Fibroblast of skin of right quadriceps (primary cell): ENCODE measurements around the gene GAS6.

Experiments used
- DNase-seq: peaks from one replicate; pipeline ENCODE4 v3.0.0-alpha.2; 2013

Gene GAS6

GRCh38 chr13:113863524-113864272 is at the start of gene GAS6:
Gene GAS6, minus strand, starts transcription at chr13:113864076. Its CDS starts 156 bp downstream, at chr13:113863920.
- peak; percentile 38 for DNase-seq

GRCh38 chr13:113913408-113913807 is 49.5 kb upstream of the GAS6 start:
- DNase-seq, result peak; percentile 22

- DNase-seq, result peak; percentile 12
These were observed 48.7 kb upstream of the GAS6 start for GRCh38 chr13:113912596-113912995.

- peak; percentile 75 for DNase-seq
These were observed 44.0 kb upstream of the GAS6 start for GRCh38 chr13:113907635-113908617.

- DNase-seq, result no peak
These were observed 42.7 kb upstream of the GAS6 start for GRCh38 chr13:113906571-113906970.

- DNase-seq, result no peak
These were observed 42.1 kb upstream of the GAS6 start for GRCh38 chr13:113905942-113906341.

- no peak for DNase-seq
These were observed 41.1 kb upstream of the GAS6 start for GRCh38 chr13:113905018-113905417.

DNA sequence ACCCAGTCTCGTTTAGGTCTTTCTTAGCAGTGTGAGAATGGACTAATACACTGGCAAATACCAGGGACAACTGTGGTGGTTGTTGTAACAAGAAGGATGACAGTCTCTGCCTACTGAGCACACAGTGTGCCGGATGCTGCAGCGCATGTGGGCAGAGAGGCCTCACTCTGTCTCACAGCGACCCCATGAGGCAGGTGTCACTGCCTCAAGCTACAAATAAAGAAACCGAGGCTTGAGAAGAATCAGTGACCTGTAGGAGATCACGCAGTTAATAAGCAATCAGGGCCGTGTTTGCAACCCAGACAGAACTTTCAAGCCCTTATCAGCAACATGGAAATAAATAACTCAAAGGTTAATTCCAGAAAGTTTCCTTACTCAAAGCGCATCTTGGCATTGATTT is 40.5 kb upstream of the GAS6 start:
- peak; percentile 27 for DNase-seq

- no peak for DNase-seq
These were observed 40.0 kb upstream of the GAS6 start for GRCh38 chr13:113903912-113904311.

- peak; percentile 69 for DNase-seq
These were observed 39.3 kb upstream of the GAS6 start for GRCh38 chr13:113902986-113903775.

DNA sequence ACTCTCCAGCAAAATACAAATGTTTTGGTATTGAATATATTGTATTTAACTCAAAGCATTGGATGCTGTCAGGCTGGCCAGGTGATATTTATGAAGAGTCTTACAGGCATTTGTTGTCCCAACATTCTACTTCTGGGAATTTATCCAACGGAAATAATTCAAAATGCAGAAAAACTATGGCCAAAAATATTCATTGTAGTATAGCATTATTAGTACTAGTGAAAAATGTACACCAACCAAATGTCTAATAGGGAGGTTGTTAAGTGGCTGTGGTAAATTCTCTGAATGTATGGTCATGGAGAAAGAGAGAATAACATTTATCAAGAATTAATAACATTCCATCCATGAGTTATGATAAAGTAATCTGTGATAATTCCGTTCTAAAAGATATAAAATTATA is 38.6 kb upstream of the GAS6 start:
- peak; percentile 68 for DNase-seq

GRCh38 chr13:113901642-113902041 is 37.8 kb upstream of the GAS6 start:
- DNase-seq, result no peak

- peak; percentile 50 for DNase-seq
These were observed 37.4 kb upstream of the GAS6 start for GRCh38 chr13:113901231-113901630.

DNA sequence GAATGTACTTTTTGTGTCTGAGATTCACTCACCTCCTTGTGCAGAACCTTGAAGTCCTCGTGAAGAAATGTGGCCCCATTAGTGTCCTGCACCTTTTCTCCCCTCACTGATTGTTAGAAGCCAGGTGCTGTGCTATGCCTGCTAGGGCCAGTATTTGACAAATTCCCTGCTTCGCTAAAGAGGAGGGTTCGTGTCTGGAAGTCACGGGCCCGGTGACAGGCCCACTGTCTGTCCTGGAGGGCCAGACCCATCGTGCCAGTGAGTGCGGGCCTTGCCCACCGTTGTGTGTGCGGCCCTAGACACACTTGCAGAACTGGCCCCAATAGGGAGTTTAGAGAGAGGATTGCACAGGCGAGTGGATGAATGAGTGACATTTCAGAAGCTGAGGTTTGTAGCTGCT is 36.8 kb upstream of the GAS6 start:
- DNase-seq, result no peak

DNA sequence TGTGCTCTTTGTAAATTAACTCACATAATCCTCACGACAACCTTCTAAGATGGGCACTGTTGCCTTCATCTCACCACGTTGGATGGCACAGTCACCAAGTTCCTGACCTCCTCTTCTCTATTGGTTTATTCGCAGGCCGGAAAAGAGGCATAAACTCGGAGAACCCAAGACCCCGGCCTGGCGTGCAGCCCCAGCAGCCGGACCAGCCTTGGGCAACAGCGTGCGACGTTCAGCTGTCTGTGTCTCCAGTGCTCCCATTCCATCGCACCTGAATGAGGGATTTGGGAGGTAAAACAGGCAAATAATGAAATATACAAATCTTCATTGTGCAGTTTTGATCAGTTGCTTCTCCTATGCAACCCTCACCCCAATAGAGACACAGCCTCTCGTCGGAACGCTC is 34.5 kb upstream of the GAS6 start:
- DNase-seq, result no peak

GRCh38 chr13:113897966-113898365 is 34.1 kb upstream of the GAS6 start:
- DNase-seq, result no peak

- peak; percentile 97 for DNase-seq
These were observed 33.3 kb upstream of the GAS6 start for GRCh38 chr13:113897161-113897560.

GRCh38 chr13:113895436-113895835 is 31.6 kb upstream of the GAS6 start:
- no peak for DNase-seq

GRCh38 chr13:113890774-113891480 is 27.1 kb upstream of the GAS6 start:
- no peak for DNase-seq

DNA sequence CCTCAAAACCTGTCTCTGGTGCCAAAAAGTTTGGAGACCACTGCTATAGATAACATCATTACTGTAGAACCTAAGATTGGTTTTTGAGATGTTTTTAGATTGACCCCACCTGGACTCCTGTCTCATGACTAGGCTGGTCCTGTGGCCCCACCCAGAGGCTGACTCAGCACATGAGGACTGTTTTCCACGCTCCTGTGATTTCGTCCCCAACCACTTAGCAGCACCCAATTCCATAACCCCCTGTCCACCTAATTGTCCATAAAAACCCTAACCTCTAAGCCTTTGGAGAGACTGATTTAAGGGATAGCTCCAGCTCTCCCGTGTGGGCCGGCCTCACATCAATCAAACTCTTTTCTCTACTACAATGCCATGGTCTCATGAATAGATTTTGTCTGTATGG is 25.6 kb upstream of the GAS6 start:
- no peak for DNase-seq

DNA sequence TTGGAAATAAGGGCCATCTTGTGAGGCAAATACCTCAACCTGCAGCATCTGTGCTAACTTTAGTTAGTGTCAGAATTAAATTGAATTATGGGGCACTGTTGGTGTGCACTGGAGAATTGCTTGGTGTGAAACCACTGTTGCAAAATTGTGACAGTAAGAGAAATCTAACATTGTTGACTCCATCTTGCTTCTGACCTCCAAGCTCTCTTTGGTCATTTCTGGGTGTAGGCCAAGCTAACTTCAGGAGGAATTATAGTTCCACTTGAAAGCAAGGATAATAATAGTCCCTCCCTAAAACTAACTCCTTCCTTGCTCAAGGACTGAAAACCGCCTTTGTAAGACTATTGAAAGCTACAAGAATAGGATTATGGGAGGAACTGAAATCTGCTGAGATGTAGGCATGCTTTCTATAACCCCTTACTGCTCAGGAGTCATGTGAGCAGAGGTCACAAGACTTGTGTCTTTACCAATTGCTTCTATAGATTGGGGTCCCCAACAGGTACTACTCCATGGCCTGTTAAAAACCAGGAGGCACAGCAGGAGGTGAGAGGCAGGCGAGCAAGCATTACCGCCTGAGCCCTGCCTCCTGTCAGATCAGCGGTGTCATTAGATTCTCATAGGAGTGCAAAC is 24.9 kb upstream of the GAS6 start:
- no peak for DNase-seq

DNA sequence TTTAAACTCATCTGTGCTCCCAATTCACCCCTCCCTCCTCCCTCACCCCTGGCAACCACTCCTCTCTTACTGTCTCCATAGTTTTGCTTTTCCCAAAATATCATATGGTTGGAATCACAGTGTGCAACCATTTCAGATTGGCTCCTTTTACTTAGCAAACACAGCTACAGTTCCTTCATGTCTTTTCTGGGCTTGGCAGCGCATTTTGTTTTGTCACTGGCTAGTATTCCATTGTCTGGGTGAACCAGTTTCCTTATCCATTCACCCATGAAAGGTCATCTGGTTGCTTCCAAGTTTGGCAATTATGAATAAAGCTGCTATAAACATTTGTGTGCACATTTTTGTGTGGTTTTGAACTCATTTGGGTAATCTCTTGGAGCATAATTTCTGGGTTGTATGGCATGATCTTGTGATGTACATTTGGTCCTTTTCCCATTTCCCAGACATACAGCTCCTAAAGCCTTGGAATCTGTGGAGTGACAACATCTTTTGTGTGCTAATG is 23.9 kb upstream of the GAS6 start:
- DNase-seq, result no peak
